DND-41 (cell line): ENCODE measurements around the gene CLEC4F.

ENCODE experiments used
- ATAC-seq: fragments of 200-7000 bp; cut with Tn5 transposase; 3 replicates; pipeline ENCODE4 v1.9.1; 2021; ENCODE audit warnings: low read depth; ENCODE audit not compliant: insufficient read depth
- DNase-seq: peaks from one replicate; pipeline ENCODE4 v3.0.0-alpha.2; 2020
- H2AFZ ChIP-seq: 2 replicates; pipeline ENCODE4 v1.6.0; 2012; ENCODE audit warnings: low read depth, low read length
- H3K27ac ChIP-seq: 2 replicates; pipeline ENCODE4 v1.5.1; 2012; ENCODE audit warnings: low read length, inconsistent platforms
- H3K27me3 ChIP-seq: fragments of 200-600 bp; sonication (generic); 2 replicates; pipeline ENCODE4 v1.6.0; 2012; ENCODE audit warnings: low read length, mild to moderate bottlenecking, inconsistent platforms; ENCODE audit not compliant: insufficient read depth, poor library complexity
- H3K36me3 ChIP-seq: 2 replicates; pipeline ENCODE4 v1.5.1; 2012; ENCODE audit warnings: low read length, inconsistent platforms; ENCODE audit not compliant: insufficient read depth
- H3K4me1 ChIP-seq: 2 replicates; pipeline ENCODE4 v1.5.1; 2012; ENCODE audit warnings: mild to moderate bottlenecking, low read length; ENCODE audit not compliant: insufficient read depth
- H3K4me2 ChIP-seq: 2 replicates; pipeline ENCODE4 v1.6.0; 2012; ENCODE audit warnings: mild to moderate bottlenecking, moderate library complexity, low read length, inconsistent platforms; ENCODE audit not compliant: insufficient read depth
- H3K4me3 ChIP-seq, 2 experiments: fragments of 200-600 bp in 1 of 2; shearing (Covaris generic) in 1 of 2; 2 replicates each; pipeline ENCODE4 v1.5.1; 2012 to 2016; ENCODE audit warnings: inconsistent platforms in 2 of 2, low read length in 2 of 2, mild to moderate bottlenecking in 2 of 2, low read depth in 1 of 2, moderate library complexity in 1 of 2
- H3K79me2 ChIP-seq: 2 replicates; pipeline ENCODE4 v1.6.0; 2012; ENCODE audit warnings: low read length, inconsistent platforms; ENCODE audit not compliant: insufficient read depth
- H3K9ac ChIP-seq: 2 replicates; pipeline ENCODE4 v1.6.0; 2012; ENCODE audit warnings: low read depth, mild to moderate bottlenecking, inconsistent platforms, low read length, moderate library complexity
- H3K9me3 ChIP-seq: 2 replicates; pipeline ENCODE4 v1.5.1; 2012; ENCODE audit warnings: low read length, moderate library complexity, mild to moderate bottlenecking, inconsistent platforms; ENCODE audit not compliant: insufficient read depth, severe bottlenecking
- H4K20me1 ChIP-seq: 2 replicates; pipeline ENCODE4 v1.6.0; 2012; ENCODE audit warnings: low read length; ENCODE audit not compliant: insufficient read depth
- CTCF ChIP-seq: IDR thresholded peaks from 2 replicates; pipeline ENCODE4 v1.5.1; 2012; ENCODE audit warnings: borderline replicate concordance, low read length, moderate library complexity, mild to moderate bottlenecking; ENCODE audit not compliant: poor library complexity, severe bottlenecking; ENCODE audit errors: extremely low read depth
- EZH2 ChIP-seq: IDR thresholded peaks from 3 replicates; pipeline ENCODE4 v1.6.1; 2012; ENCODE audit warnings: borderline replicate concordance, low read depth, mild to moderate bottlenecking, moderate library complexity, low read length, inconsistent platforms; ENCODE audit not compliant: severe bottlenecking

CLEC4F gene

GRCh38 chr2:70828914-70829824, 8.8 kb upstream of the CLEC4F start:
- Histone ChIP-seq H3K4me3 (no peak overlapping the region), H3K9ac (no peak overlapping the region), H3K4me2 (no peak overlapping the region), H3K9me3 (no peaks in the 10 kb centered on the region), H3K4me1 (no peaks in the 10 kb centered on the region), H3K27me3 (peaks cover 10% of the 10 kb centered on the region), H4K20me1 (no peaks in the 10 kb centered on the region), H2AFZ (no peak overlapping the region), H3K27ac (no peak overlapping the region), H3K36me3 (no peaks in the 10 kb centered on the region), H3K79me2 (no peaks in the 10 kb centered on the region)
- DNase-seq: no peak
- TF ChIP-seq EZH2 (no peak), CTCF (no peak)
- ATAC-seq: no peak

GRCh38 chr2:70828115-70828514, 7.7 kb upstream of the CLEC4F start:
- no peak overlapping the region for H3K4me2 ChIP-seq
- no peaks in the 10 kb centered on the region for H3K4me1 ChIP-seq

GRCh38 chr2:70827388-70827787, 7.0 kb upstream of the CLEC4F start:
- Histone ChIP-seq H3K9me3 (no peaks in the 10 kb centered on the region), H3K4me1 (no peaks in the 10 kb centered on the region), H4K20me1 (no peaks in the 10 kb centered on the region), H3K27ac (no peak overlapping the region), H3K27me3 (peaks cover 13% of the 10 kb centered on the region), H3K9ac (no peak overlapping the region), H3K4me2 (no peak overlapping the region), H2AFZ (no peak overlapping the region), H3K36me3 (no peaks in the 10 kb centered on the region), H3K79me2 (no peaks in the 10 kb centered on the region), H3K4me3 (no peak overlapping the region)
- TF ChIP-seq EZH2: no peak
- ATAC-seq: no peak
- no peak for DNase-seq

More at GRCh38 chr2:70828115-70828514, 7.7 kb upstream of the CLEC4F start:
- no peak for TF ChIP-seq EZH2
- no peak for TF ChIP-seq CTCF
- Histone ChIP-seq H3K9me3 (no peaks in the 10 kb centered on the region), H2AFZ (no peak overlapping the region), H3K27me3 (peaks cover 10% of the 10 kb centered on the region), H3K4me3 (no peak overlapping the region), H4K20me1 (no peaks in the 10 kb centered on the region), H3K79me2 (no peaks in the 10 kb centered on the region), H3K27ac (no peak overlapping the region), H3K36me3 (no peaks in the 10 kb centered on the region), H3K9ac (no peak overlapping the region)
- DNase-seq (no peak), ATAC-seq (no peak)

- no peaks in the 10 kb centered on the region for H3K36me3 ChIP-seq
- H3K4me2 ChIP-seq: no peak overlapping the region
- ATAC-seq (no peak), DNase-seq (no peak)
- no peak for TF ChIP-seq EZH2
- no peak for TF ChIP-seq CTCF
- H3K4me3 ChIP-seq: no peak overlapping the region
- no peaks in the 10 kb centered on the region for H3K4me1 ChIP-seq
- H3K27me3 ChIP-seq: peaks cover 18% of the 10 kb centered on the region
- no peak overlapping the region for H3K9ac ChIP-seq
- no peaks in the 10 kb centered on the region for H3K9me3 ChIP-seq
- H2AFZ ChIP-seq: no peak overlapping the region
- H3K27ac ChIP-seq: no peak overlapping the region
- H3K79me2 ChIP-seq: no peaks in the 10 kb centered on the region
- H4K20me1 ChIP-seq: no peaks in the 10 kb centered on the region
Observed at GRCh38 chr2:70826696-70827350, 6.4 kb upstream of the CLEC4F start.
